Vagina (tissue), 2 donors: Measurements from ENCODE around the gene TMED4.

Experiments
- CTCF ChIP-seq, 3 experiments: fragments of 450-650 bp in 2 of 3; fragments of 200-600 bp in 1 of 3; sonication (generic) in 1 of 3; IDR thresholded peaks; one replicate each; pipeline ENCODE4 v1.5.1; 2017 to 2019; ENCODE audit warnings: antibody characterized with exemption in 3 of 3, mild to moderate bottlenecking in 2 of 3, moderate library complexity in 2 of 3
- POLR2A ChIP-seq, 2 donors: fragments of 450-650 bp; IDR thresholded peaks; one replicate each; pipeline ENCODE4 v1.6.1; 2017; ENCODE audit warnings: antibody characterized with exemption in 2 of 2, mild to moderate bottlenecking in 2 of 2, moderate library complexity in 2 of 2

GRCh38 chr7:44568771-44569560 lies 13.1 kb downstream of the TMED4 start:
- TF ChIP-seq CTCF (IDR thresholded peaks at IDR 0.05) (no peak), POLR2A (IDR thresholded peaks at IDR 0.05) (no peak)
